ENCODE measurements around the gene SNX32.

Gene SNX32

DNA sequence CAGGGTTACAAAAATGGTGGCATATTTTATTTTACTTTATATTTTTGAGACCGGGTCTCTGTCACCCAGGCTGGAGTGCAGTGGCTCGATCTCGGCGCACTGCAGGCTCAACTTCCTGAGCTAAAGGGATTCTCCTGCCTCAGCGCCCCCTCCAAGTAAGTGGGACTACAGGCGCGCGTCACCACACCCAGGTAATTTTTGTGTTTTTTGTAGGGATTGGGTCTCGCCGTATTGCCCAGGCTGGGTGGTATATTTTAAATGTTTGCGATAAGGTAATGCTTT is 67.1 kb downstream of the SNX32 start:
- H3K27me3 ChIP-seq (ENCODE audit: low read length) = no peaks in the 10 kb centered on the region
- H2AFZ ChIP-seq (ENCODE audit: low read depth, low read length, severe bottlenecking) = no peak overlapping the region
- TF ChIP-seq, protein P1, sequence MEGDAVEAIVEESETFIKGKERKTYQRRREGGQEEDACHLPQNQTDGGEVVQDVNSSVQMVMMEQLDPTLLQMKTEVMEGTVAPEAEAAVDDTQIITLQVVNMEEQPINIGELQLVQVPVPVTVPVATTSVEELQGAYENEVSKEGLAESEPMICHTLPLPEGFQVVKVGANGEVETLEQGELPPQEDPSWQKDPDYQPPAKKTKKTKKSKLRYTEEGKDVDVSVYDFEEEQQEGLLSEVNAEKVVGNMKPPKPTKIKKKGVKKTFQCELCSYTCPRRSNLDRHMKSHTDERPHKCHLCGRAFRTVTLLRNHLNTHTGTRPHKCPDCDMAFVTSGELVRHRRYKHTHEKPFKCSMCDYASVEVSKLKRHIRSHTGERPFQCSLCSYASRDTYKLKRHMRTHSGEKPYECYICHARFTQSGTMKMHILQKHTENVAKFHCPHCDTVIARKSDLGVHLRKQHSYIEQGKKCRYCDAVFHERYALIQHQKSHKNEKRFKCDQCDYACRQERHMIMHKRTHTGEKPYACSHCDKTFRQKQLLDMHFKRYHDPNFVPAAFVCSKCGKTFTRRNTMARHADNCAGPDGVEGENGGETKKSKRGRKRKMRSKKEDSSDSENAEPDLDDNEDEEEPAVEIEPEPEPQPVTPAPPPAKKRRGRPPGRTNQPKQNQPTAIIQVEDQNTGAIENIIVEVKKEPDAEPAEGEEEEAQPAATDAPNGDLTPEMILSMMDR (IDR thresholded peaks at IDR 0.05; ENCODE audit: insufficient read depth, low read length, poor library complexity, severe bottlenecking) = no peak
- TF ChIP-seq EZH2phosphoT487 (conservative IDR thresholded peaks at IDR 0.05; ENCODE audit: low read length) = no peak
- H3K4me3 ChIP-seq (ENCODE audit: insufficient read depth, low read length, poor library complexity, severe bottlenecking) = no peak overlapping the region
- H3K9me2 ChIP-seq (replicated peaks; ENCODE audit: insufficient read depth, low read length) = no peaks in the 10 kb centered on the region
- H3F3A ChIP-seq (ENCODE audit: insufficient read depth) = no peaks in the 10 kb centered on the region
- no peak overlapping the region for H3K27ac ChIP-seq (ENCODE audit: low read depth, low read length)
- H3K9ac ChIP-seq (ENCODE audit: low read length) = no peak overlapping the region
- H4K20me1 ChIP-seq (ENCODE audit: low read depth, low read length) = no peaks in the 10 kb centered on the region
- H3K79me2 ChIP-seq (ENCODE audit: insufficient read depth, low read length) = no peaks in the 10 kb centered on the region
- no peaks in the 10 kb centered on the region for H3K9me3 ChIP-seq (ENCODE audit: insufficient read depth, low read length)
- peak overlapping the region; percentile 53 for H3K4me2 ChIP-seq (ENCODE audit: low read depth, low read length, poor library complexity, severe bottlenecking)
- H3K36me3 ChIP-seq (ENCODE audit: low read length) = no peaks in the 10 kb centered on the region

DNA sequence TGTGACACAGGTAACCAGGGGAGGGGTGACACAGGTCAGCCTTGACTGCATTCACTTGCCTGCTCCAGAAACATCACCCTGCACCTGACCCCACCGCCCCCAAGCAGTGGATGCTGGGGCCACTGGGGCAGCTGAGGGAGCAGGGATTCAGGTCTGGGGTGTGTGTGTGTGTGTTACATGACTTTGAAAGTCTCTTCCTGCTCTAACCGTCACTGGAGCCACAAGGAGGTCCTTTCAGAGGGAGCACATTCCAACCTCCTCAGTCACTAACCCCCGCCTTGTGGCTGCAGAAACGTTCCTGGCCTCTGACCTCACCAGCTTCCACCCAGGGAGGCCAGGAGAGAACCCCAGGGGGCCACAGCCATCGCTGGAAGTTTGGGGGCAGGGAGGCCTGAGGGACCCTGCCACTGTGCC is 69.3 kb downstream of the SNX32 start:
- H3K9me3 ChIP-seq (ENCODE audit: insufficient read depth, low read length) = no peaks in the 10 kb centered on the region
- no peaks in the 10 kb centered on the region for H4K20me1 ChIP-seq (ENCODE audit: low read depth, low read length)
- no peak overlapping the region for H3K4me2 ChIP-seq (ENCODE audit: low read depth, low read length, poor library complexity, severe bottlenecking)
- no peak overlapping the region for H3K4me3 ChIP-seq (ENCODE audit: insufficient read depth, low read length, poor library complexity, severe bottlenecking)
- H3K27ac ChIP-seq (ENCODE audit: low read depth, low read length) = no peak overlapping the region
- no peaks in the 10 kb centered on the region for H3K79me2 ChIP-seq (ENCODE audit: insufficient read depth, low read length)
- H3K9ac ChIP-seq (ENCODE audit: low read length) = no peak overlapping the region
- no peaks in the 10 kb centered on the region for H3K36me3 ChIP-seq (ENCODE audit: low read length)
- H3K9me2 ChIP-seq (replicated peaks; ENCODE audit: insufficient read depth, low read length) = no peaks in the 10 kb centered on the region
- H2AFZ ChIP-seq (ENCODE audit: low read depth, low read length, severe bottlenecking) = no peak overlapping the region
- no peaks in the 10 kb centered on the region for H3F3A ChIP-seq (ENCODE audit: insufficient read depth)
- no peak for TF ChIP-seq EZH2phosphoT487 (conservative IDR thresholded peaks at IDR 0.05; ENCODE audit: low read length)
- TF ChIP-seq, protein P1 (IDR thresholded peaks at IDR 0.05; ENCODE audit: insufficient read depth, low read length, poor library complexity, severe bottlenecking) = no peak
- H3K27me3 ChIP-seq (ENCODE audit: low read length) = no peaks in the 10 kb centered on the region

All from SU-DHL-6 (cell line).